ENCODE measurements around the gene SPON2.

DNA sequence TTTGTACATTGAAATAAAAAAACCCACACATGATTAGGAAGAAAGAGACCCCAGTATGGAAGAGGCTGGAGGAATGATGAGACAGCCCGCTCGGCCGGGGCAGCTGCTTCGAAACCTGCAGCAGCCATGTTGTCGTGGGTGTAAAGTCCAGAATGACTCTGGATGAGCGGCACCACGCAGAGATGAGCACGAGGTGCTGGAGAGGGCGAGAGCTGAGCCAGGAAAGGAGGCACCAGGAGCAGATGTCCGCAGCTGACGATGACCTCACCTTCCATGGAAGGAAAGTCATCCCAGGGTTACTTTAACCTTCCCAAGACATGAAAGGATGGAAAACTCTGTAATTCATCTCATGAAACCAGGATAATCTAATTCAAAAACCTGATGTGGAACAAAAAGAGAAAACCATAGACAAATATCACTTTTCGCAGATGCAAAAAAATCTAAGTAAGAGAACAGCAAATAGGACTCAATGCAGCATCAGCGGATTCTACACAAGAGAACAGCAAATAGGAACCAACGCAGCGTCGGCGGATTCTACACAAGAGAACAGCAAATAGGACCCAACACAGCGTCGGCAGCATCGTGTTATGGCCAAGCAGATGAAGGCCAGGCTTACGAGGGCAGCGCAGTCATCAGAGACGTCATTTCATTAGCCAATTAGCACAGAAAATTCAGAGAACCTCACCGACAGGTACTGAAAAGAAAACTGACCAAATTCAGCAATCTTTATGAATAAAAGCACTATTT, 25.9 kb upstream of the SPON2 start:
- TF ChIP-seq RAD21 (conservative IDR thresholded peaks at IDR 0.05 in 1 of 2, IDR thresholded peaks at IDR 0.05 in 1 of 2) (no peak), EP300 (IDR thresholded peaks at IDR 0.05) (no peak), BHLHE40 (IDR thresholded peaks at IDR 0.05; ENCODE audit: low read depth, low read length) (no peak), POLR2A (IDR thresholded peaks at IDR 0.05; ENCODE audit: low read length) (no peak), ZFP36 (IDR thresholded peaks at IDR 0.05; ENCODE audit: borderline replicate concordance, partially characterized antibody) (no peak), ZSCAN20 (CRISPR knock-in tag; IDR thresholded peaks at IDR 0.05) (no peak), MAZ (IDR thresholded peaks at IDR 0.05; ENCODE audit: borderline replicate concordance, low read depth, low read length) (no peak), CHD4 (IDR thresholded peaks at IDR 0.05; ENCODE audit: borderline replicate concordance) (no peak)
- TF ChIP-seq, protein P1, sequence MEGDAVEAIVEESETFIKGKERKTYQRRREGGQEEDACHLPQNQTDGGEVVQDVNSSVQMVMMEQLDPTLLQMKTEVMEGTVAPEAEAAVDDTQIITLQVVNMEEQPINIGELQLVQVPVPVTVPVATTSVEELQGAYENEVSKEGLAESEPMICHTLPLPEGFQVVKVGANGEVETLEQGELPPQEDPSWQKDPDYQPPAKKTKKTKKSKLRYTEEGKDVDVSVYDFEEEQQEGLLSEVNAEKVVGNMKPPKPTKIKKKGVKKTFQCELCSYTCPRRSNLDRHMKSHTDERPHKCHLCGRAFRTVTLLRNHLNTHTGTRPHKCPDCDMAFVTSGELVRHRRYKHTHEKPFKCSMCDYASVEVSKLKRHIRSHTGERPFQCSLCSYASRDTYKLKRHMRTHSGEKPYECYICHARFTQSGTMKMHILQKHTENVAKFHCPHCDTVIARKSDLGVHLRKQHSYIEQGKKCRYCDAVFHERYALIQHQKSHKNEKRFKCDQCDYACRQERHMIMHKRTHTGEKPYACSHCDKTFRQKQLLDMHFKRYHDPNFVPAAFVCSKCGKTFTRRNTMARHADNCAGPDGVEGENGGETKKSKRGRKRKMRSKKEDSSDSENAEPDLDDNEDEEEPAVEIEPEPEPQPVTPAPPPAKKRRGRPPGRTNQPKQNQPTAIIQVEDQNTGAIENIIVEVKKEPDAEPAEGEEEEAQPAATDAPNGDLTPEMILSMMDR (IDR thresholded peaks at IDR 0.05) = no peak
- TF ChIP-seq, protein P2, sequence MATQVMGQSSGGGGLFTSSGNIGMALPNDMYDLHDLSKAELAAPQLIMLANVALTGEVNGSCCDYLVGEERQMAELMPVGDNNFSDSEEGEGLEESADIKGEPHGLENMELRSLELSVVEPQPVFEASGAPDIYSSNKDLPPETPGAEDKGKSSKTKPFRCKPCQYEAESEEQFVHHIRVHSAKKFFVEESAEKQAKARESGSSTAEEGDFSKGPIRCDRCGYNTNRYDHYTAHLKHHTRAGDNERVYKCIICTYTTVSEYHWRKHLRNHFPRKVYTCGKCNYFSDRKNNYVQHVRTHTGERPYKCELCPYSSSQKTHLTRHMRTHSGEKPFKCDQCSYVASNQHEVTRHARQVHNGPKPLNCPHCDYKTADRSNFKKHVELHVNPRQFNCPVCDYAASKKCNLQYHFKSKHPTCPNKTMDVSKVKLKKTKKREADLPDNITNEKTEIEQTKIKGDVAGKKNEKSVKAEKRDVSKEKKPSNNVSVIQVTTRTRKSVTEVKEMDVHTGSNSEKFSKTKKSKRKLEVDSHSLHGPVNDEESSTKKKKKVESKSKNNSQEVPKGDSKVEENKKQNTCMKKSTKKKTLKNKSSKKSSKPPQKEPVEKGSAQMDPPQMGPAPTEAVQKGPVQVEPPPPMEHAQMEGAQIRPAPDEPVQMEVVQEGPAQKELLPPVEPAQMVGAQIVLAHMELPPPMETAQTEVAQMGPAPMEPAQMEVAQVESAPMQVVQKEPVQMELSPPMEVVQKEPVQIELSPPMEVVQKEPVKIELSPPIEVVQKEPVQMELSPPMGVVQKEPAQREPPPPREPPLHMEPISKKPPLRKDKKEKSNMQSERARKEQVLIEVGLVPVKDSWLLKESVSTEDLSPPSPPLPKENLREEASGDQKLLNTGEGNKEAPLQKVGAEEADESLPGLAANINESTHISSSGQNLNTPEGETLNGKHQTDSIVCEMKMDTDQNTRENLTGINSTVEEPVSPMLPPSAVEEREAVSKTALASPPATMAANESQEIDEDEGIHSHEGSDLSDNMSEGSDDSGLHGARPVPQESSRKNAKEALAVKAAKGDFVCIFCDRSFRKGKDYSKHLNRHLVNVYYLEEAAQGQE (IDR thresholded peaks at IDR 0.05) = no peak

Data from A549 (cell line).